Vagina (tissue), 2 donors: Measurements from ENCODE around the gene ATG9B. TPM values are rescaled to one million over a fixed set of nuclear protein-coding genes. Genes with fewer than 3 reads are reported as not detected.

Experiments
- DNase-seq, 2 donors: peaks; one replicate each; pipeline ENCODE4 v3.0.0-alpha.2; 2017; ENCODE audit errors: extremely low spot score in 2 of 2
- H3K27ac ChIP-seq: fragments of 200-600 bp; sonication (generic); one replicate; pipeline ENCODE4 v1.5.1; 2019
- H3K27me3 ChIP-seq: fragments of 200-600 bp; sonication (generic); one replicate; pipeline ENCODE4 v1.5.1; 2019
- H3K36me3 ChIP-seq, 2 donors: fragments of 200-600 bp; sonication (generic); one replicate each; pipeline ENCODE4 v1.5.1; 2017 to 2019
- H3K4me1 ChIP-seq: fragments of 200-600 bp; sonication (generic); one replicate; pipeline ENCODE4 v1.5.1; 2019
- H3K4me3 ChIP-seq, 2 donors: fragments of 200-600 bp; sonication (generic); 1 replicate in 1 of 2; 2 replicates in 1 of 2; pipeline ENCODE4 v1.5.1; 2016 to 2019
- H3K9me3 ChIP-seq: fragments of 200-600 bp; sonication (generic); one replicate; pipeline ENCODE4 v1.5.1; 2019
- CTCF ChIP-seq, 3 experiments: fragments of 450-650 bp in 2 of 3; fragments of 200-600 bp in 1 of 3; sonication (generic) in 1 of 3; IDR thresholded peaks; one replicate each; pipeline ENCODE4 v1.5.1; 2017 to 2019; ENCODE audit warnings: antibody characterized with exemption in 3 of 3, mild to moderate bottlenecking in 2 of 3, moderate library complexity in 2 of 3
- POLR2A ChIP-seq, 2 donors: fragments of 450-650 bp; IDR thresholded peaks; one replicate each; pipeline ENCODE4 v1.6.1; 2017; ENCODE audit warnings: antibody characterized with exemption in 2 of 2, mild to moderate bottlenecking in 2 of 2, moderate library complexity in 2 of 2
- POLR2AphosphoS5 ChIP-seq, 2 donors: sonication (generic); formaldehyde crosslinking; IDR thresholded peaks; one replicate each; pipeline ENCODE4 v1.9.0; 2017; ENCODE audit warnings: antibody characterized with exemption in 2 of 2, mild to moderate bottlenecking in 2 of 2, low read depth in 1 of 2; ENCODE audit not compliant: insufficient read depth in 1 of 2
- intact Hi-C: fragments of 100-400 bp; cut with DNase I; formaldehyde crosslinking; loops from one replicate; pipeline ENCODE4 v1.15.1; 2023
- total RNA-seq: library from RNA; depleted of rRNA; stranded (reverse); fragments of >200 nt; gene quantifications from one replicate; pipeline ENCODE4 v1.2.3, GENCODE V29; 2016

ATG9B gene
- total RNA-seq: 34.1 TPM

DNA sequence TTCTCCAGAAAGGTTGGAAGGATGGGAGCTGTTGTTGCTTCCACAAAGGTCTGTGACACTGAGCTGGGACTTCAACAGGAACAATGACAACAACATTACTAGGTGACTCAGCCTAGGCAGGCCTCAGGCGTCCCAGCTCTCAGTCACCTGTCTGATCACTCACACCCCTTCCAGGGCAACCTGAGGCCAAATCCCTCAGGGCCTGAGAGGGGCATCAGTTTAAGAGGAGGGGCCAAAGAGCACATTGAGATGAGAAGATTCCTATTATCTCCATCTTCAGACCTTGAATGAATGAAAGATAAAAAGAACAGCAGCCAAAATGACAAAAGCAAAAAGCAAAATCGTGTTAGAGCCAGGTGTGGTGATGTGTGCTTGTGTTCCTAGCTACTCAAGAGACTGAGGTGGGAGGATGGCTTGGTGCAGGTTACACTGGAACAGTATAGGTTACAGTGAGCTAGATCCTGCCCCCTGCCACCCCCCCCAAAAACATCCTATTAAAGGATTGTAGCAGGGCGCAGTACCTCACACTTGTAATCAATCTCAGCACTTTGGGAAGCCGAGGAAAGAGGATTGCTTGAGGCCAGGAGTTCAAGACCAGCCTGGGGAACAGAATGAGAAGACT, at the start of gene ATG9B:
ATG9B (minus strand) TSS at position 60 of the 622 bp plus-strand sequence. CDS start 71 bp downstream, outside the sequence.
- Histone ChIP-seq H3K4me3 (peak within 1 kb of the TSS in 1 of 2 donors; percentile 14), H3K4me1 (peaks cover 18% of the 10 kb centered on the region), H3K36me3 (no peaks in the 10 kb centered on the region), H3K9me3 (no peaks in the 10 kb centered on the region), H3K27ac (no peak within 1 kb of the TSS), H3K27me3 (no peaks in the 10 kb centered on the region)
- intact Hi-C loops: no loop called here
- TF ChIP-seq CTCF (IDR thresholded peaks at IDR 0.05) (no peak), POLR2A (IDR thresholded peaks at IDR 0.05) (no peak), POLR2AphosphoS5 (IDR thresholded peaks at IDR 0.05; ENCODE audit: insufficient read depth in 1 of 2, low read depth in 1 of 2) (no peak)
- DNase-seq: no peak

- Histone ChIP-seq H3K9me3 (no peaks in the 10 kb centered on the region), H3K27ac (no peak overlapping the region), H3K4me1 (peaks cover 17% of the 10 kb centered on the region), H3K4me3 (no peak overlapping the region), H3K36me3 (peaks cover 0 to 73% of the 10 kb centered on the region in 2 donors), H3K27me3 (no peaks in the 10 kb centered on the region)
- TF ChIP-seq CTCF (IDR thresholded peaks at IDR 0.05) (no peak), POLR2A (IDR thresholded peaks at IDR 0.05) (no peak), POLR2AphosphoS5 (IDR thresholded peaks at IDR 0.05; ENCODE audit: insufficient read depth in 1 of 2, low read depth in 1 of 2) (no peak)
- no peak for DNase-seq
- intact Hi-C loops: no loop called here
Observed at GRCh38 chr7:151073990-151074389, 49.7 kb upstream of the ATG9B start.

DNA sequence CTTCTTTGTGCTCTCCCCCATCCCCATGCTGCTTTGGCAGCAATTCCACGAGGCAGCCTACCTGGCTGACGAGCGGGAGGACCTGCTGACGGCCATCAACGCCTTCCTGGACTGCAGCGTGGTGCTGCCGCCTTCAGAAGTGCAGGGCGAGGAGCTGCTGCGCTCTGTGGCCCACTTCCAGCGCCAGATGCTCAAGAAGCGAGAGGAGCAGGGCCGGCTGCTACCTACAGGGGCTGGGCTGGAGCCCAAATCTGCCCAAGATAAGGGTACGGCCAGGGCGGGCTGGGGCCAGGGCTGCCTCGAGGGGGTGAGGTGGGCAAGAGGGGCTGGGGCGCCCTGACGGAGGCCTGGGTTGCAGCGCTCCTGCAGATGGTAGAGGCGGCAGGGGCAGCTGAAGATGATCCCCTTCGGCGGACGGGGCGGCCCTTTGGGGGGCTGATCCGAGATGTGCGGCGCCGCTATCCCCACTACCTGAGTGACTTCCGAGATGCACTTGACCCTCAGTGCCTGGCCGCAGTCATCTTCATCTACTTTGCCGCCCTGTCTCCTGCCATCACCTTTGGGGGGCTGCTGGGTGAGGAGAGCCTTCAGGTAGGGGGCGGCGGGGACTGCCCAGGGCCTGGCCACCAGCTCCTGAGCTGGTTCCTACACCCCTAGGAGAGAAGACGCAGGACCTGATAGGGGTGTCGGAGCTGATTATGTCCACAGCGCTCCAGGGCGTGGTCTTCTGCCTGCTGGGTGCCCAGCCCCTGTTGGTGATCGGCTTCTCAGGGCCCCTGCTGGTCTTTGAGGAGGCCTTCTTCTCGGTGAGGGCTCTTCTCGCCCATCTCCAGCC, 47.0 kb upstream of the ATG9B start:
- H3K27me3 ChIP-seq: no peaks in the 10 kb centered on the region
- TF ChIP-seq POLR2AphosphoS5 (IDR thresholded peaks at IDR 0.05; ENCODE audit: insufficient read depth in 1 of 2, low read depth in 1 of 2) (no peak), CTCF (IDR thresholded peaks at IDR 0.05) (no peak), POLR2A (IDR thresholded peaks at IDR 0.05) (no peak)
- no peaks in the 10 kb centered on the region for H3K4me1 ChIP-seq
- H3K27ac ChIP-seq: no peak overlapping the region
- no peak for DNase-seq
- intact Hi-C loops: no loop called here
- H3K4me3 ChIP-seq: no peak overlapping the region
- peaks cover 0 to 96% of the 10 kb centered on the region in 2 donors for H3K36me3 ChIP-seq
- H3K9me3 ChIP-seq: no peaks in the 10 kb centered on the region

GRCh38 chr7:151070574-151070960, 46.3 kb upstream of the ATG9B start:
- H3K4me3 ChIP-seq: no peak overlapping the region
- no peaks in the 10 kb centered on the region for H3K27me3 ChIP-seq
- no peak for DNase-seq
- TF ChIP-seq POLR2A (IDR thresholded peaks at IDR 0.05) (no peak), CTCF (IDR thresholded peaks at IDR 0.05) (no peak), POLR2AphosphoS5 (IDR thresholded peaks at IDR 0.05; ENCODE audit: insufficient read depth in 1 of 2, low read depth in 1 of 2) (no peak)
- H3K4me1 ChIP-seq: no peaks in the 10 kb centered on the region
- no peak overlapping the region for H3K27ac ChIP-seq
- peaks cover 0 to 96% of the 10 kb centered on the region in 2 donors for H3K36me3 ChIP-seq
- intact Hi-C loops: no loop called here
- H3K9me3 ChIP-seq: no peaks in the 10 kb centered on the region
